ENCODE data around the gene IFNGR2.
"Not testable (repeated sequence)": the region's sequence is repeated elsewhere in the genome, so short reads cannot be mapped to it uniquely, and the experiment has no call there.

Gene IFNGR2

GRCh38 chr21:33458861-33459260, 55.6 kb downstream of the IFNGR2 start:
- H3K27me3 Mint-ChIP-seq = no peaks in the 10 kb centered on the region
- H3K27ac Mint-ChIP-seq = no peak overlapping the region
- H3K4me3 Mint-ChIP-seq = no peak overlapping the region
- H3K4me1 Mint-ChIP-seq (ENCODE audit: low read depth) = peaks cover 1% of the 10 kb centered on the region
- H3K36me3 Mint-ChIP-seq (ENCODE audit: low read depth) = peaks cover 39% of the 10 kb centered on the region
- H3K9me3 Mint-ChIP-seq = no peaks in the 10 kb centered on the region
- no peak for DNase-seq

DNA sequence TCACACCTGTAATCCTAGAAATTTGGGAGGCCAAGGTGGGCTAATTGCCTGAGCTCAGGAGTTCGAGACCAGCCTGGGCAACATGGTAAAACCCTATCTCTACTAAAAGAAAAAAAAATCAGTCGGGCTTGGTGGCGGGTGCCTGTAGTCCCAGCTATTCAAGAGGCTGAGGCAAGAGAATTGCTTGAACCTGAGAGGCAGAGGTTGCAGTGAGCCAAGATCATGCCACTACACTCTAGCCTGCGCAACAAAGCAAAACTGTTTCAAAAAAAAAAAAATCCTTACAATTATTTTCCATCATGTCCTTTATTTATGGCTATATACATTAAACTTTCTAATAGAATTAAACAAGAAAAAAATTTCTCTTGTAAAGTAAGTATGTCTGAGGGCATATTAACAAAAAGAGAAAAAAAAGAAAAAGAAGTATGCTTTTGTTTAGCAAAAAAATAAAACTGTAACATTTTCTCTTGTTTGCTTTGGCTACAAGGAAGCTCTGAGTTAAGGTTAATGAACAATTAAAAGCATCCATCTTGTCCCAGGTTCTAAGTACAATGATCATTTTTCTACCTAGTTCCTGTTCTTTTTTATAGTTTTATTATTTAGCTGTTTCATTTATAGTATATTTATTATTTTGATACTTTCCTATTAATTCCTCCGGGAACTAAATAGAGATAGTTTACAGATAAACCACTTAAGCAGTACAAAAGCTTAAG, 58.5 kb downstream of the IFNGR2 start:
- Mint-ChIP-seq H3K27me3 (no peaks in the 10 kb centered on the region), H3K4me1 (ENCODE audit: low read depth) (peaks cover 2% of the 10 kb centered on the region), H3K9me3 (no peaks in the 10 kb centered on the region), H3K36me3 (ENCODE audit: low read depth) (peaks cover 39% of the 10 kb centered on the region), H3K27ac (no peak overlapping the region), H3K4me3 (no peak overlapping the region)
- no peak for DNase-seq

GRCh38 chr21:33469183-33469582, 66.0 kb downstream of the IFNGR2 start:
- H3K27me3 Mint-ChIP-seq, H3K9me3 Mint-ChIP-seq, H3K4me3 Mint-ChIP-seq, H3K27ac Mint-ChIP-seq, DNase-seq: not testable (repeated sequence)
- Mint-ChIP-seq H3K36me3 (ENCODE audit: low read depth) (peaks cover 21% of the 10 kb centered on the region), H3K4me1 (ENCODE audit: low read depth) (peaks cover 19% of the 10 kb centered on the region)

DNA sequence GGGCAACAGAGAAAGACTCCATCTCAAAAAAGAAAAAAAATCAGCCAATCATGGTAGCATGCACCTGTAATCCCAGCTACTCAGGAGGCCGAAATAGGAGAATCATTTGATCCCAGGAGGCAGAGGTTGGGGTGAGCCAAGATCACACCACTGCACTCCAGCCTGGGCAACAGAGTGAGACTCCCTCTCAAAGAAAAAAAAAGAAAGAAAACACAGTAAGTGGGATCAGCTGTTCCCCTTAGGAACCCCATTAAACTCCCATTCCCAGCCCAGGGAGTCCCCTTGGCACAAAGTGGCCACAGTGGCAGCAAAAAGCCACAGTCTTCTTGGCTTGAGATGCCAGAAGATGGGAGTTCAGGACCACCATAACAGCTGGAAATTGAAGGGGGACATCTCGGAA, 67.5 kb downstream of the IFNGR2 start:
- H3K27me3 Mint-ChIP-seq = no peaks in the 10 kb centered on the region
- peaks cover 17% of the 10 kb centered on the region for H3K4me1 Mint-ChIP-seq (ENCODE audit: low read depth)
- H3K36me3 Mint-ChIP-seq (ENCODE audit: low read depth) = peaks cover 16% of the 10 kb centered on the region
- H3K9me3 Mint-ChIP-seq = no peaks in the 10 kb centered on the region
- H3K27ac Mint-ChIP-seq = no peak overlapping the region
- H3K4me3 Mint-ChIP-seq = no peak overlapping the region
- DNase-seq = no peak

DNA sequence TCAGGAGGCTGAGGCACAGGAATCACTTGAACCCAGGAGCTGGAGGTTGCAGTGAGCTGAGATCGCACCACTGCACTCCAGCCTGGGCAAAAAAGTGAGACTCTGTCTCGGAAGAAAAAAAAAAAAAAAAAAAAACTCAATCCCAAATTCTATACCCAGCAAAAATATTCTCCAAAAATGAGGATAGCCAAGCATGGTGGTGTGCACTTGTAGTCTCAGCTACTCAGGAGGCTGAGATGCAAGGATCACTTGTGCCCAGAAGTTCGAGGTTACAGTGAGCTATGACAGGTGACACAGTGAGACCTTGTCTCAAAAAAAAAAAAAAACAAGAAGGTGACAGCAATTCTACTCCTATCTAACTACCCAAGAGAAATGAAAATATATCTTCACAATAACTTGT, 70.1 kb downstream of the IFNGR2 start:
- Mint-ChIP-seq H3K36me3 (ENCODE audit: low read depth) (peaks cover 7% of the 10 kb centered on the region), H3K4me1 (ENCODE audit: low read depth) (peaks cover 26% of the 10 kb centered on the region), H3K27me3 (no peaks in the 10 kb centered on the region), H3K27ac (no peak overlapping the region), H3K9me3 (no peaks in the 10 kb centered on the region), H3K4me3 (no peak overlapping the region)
- no peak for DNase-seq

DNA sequence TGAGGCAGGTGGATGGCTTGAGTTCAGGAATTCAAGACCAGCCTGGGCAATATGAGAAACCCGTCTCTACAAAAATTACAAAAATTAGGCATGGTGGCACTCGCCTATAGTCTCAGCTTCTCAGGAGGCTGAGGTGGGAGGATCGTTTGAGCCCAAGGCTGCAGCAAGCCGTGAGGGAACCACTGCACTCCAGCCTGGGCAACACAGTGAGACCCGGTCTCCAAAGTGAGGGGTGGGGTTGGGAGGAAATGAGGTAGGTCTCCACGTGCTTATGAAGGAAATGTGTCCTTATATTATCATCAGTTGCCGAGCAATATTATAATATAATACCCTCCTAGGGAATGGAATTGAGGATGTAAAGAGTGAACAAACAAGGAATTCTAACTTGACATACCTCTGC, 73.9 kb downstream of the IFNGR2 start:
- Mint-ChIP-seq H3K4me3 (peak overlapping the region; percentile 35), H3K9me3 (no peaks in the 10 kb centered on the region), H3K27ac (peak overlapping the region; percentile 30), H3K27me3 (no peaks in the 10 kb centered on the region), H3K36me3 (ENCODE audit: low read depth) (peaks cover 17% of the 10 kb centered on the region), H3K4me1 (ENCODE audit: low read depth) (peaks cover 28% of the 10 kb centered on the region)
- no peak for DNase-seq

DNA sequence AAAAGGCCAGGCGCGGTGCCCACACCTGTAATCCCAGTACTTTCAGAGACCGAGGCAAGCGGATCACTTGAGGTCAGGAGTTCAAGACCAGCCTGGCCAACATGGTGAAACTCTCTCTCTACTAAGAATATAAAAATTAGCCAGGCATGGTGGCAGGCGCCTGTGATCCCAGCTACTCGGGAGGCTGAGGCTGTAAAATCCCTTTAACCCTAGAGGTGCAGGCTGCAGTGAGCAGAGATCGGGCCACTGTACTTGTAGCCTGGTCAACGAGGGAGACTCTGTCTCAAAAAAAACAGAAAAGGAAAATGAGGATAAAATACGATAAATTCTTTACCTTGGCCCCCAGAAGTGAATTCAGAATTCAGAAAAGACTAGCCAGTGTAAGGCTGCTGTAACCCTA, 75.0 kb downstream of the IFNGR2 start:
- Mint-ChIP-seq H3K4me3 (peak overlapping the region; percentile 90), H3K27ac (peak overlapping the region; percentile 87), H3K9me3 (no peaks in the 10 kb centered on the region), H3K27me3 (no peaks in the 10 kb centered on the region), H3K4me1 (ENCODE audit: low read depth) (peaks cover 26% of the 10 kb centered on the region), H3K36me3 (ENCODE audit: low read depth) (peaks cover 15% of the 10 kb centered on the region)
- DNase-seq = no peak

DNA sequence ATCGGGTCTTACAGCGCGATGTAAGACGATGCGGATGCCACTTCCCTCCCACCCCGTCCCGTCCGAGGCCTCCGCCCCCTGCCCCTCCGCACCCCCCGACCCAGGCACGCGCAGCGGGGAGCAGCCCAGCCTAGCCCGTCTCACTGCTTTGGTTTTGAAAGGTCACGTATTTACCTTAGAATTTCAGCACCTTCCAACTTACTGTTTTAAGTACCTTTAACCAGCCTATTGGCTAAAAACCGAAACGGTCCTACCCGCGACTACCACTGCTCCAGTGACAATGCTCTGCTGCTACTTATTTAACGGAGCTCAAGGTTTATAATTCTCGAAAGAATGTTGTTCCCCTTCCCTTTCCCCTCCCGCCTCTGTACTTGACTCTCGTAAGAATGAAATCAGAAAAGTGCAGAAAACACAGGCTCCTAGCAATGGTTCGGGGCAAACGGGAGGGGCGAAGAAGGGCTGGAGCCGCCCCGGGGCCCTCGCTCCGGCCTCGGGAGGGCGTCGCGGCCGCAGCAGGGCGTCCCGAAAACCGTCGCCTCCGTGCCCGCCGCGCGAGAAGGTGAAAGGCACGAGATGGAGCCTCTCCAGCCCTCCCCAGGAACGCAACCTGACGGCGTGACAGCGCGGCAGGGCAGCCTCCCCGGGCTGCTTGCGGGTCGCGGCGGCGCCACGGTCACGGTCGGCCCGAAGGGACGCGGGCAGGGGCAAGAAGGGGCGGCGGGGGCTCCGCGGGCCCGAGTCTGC, 75.9 kb downstream of the IFNGR2 start:
- H3K27ac Mint-ChIP-seq = peak overlapping the region; percentile 87
- peak; percentile 61 for DNase-seq
- no peaks in the 10 kb centered on the region for H3K9me3 Mint-ChIP-seq
- peak overlapping the region; percentile 90 for H3K4me3 Mint-ChIP-seq
- H3K27me3 Mint-ChIP-seq = no peaks in the 10 kb centered on the region
- peaks cover 22% of the 10 kb centered on the region for H3K4me1 Mint-ChIP-seq (ENCODE audit: low read depth)
- peaks cover 11% of the 10 kb centered on the region for H3K36me3 Mint-ChIP-seq (ENCODE audit: low read depth)

- Mint-ChIP-seq H3K27ac (peak within 1 kb of the TSS; percentile 94), H3K4me3 (peak within 1 kb of the TSS; percentile 90), H3K4me1 (ENCODE audit: low read depth) (peaks cover 22% of the 10 kb centered on the region), H3K27me3 (no peaks in the 10 kb centered on the region), H3K9me3 (no peaks in the 10 kb centered on the region), H3K36me3 (ENCODE audit: low read depth) (peaks cover 11% of the 10 kb centered on the region)
- DNase-seq = peak; percentile 97
Measured at GRCh38 chr21:33479679-33480480, 76.7 kb downstream of the IFNGR2 start, which contains the start of gene TMEM50B. TSS of gene TMEM50B (minus strand) at chr21:33479974. CDS start at chr21:33468885, 11,089 bp downstream.

DNA sequence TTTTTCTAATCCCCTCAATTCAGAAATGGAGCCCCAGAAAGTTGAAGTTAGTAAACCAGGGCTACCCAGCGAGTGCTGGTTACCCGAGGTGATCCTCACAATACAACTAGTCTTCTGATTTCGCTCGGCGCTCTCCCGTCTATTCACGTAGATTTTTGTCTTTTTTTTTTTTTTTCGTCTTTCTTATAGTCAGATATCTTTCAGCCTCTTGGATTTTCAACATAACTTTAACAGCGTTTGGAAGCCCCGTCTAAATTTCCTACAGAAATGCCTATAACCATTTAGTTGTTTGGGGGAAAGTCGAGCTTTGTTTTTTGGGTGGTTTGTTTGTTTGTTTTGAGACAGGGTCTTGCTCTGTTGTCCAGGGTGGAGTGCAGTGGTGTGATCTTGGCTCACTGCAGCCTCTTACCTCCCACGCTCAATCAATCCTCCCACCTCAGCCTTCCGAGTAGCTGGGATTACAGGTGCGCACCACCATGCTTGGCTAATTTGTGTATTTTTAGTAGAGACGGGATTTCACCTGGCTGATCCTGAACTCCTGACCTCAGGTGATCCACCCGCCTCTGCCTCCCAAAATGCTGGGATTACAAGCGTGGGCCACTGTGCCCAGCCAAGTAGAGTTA, 77.4 kb downstream of the IFNGR2 start:
- Mint-ChIP-seq H3K27me3 (no peaks in the 10 kb centered on the region), H3K36me3 (ENCODE audit: low read depth) (peaks cover 11% of the 10 kb centered on the region), H3K27ac (peak overlapping the region; percentile 94), H3K4me3 (peak overlapping the region; percentile 90), H3K4me1 (ENCODE audit: low read depth) (peaks cover 22% of the 10 kb centered on the region), H3K9me3 (no peaks in the 10 kb centered on the region)
- DNase-seq = no peak

- H3K4me3 Mint-ChIP-seq = peak overlapping the region; percentile 90
- H3K4me1 Mint-ChIP-seq (ENCODE audit: low read depth) = peaks cover 22% of the 10 kb centered on the region
- no peak overlapping the region for H3K27ac Mint-ChIP-seq
- no peaks in the 10 kb centered on the region for H3K9me3 Mint-ChIP-seq
- peaks cover 11% of the 10 kb centered on the region for H3K36me3 Mint-ChIP-seq (ENCODE audit: low read depth)
- no peak for DNase-seq
- no peaks in the 10 kb centered on the region for H3K27me3 Mint-ChIP-seq
Measured at GRCh38 chr21:33481314-33481943, 78.2 kb downstream of the IFNGR2 start.
